ENCODE data around the gene FOXS1.
"Not testable (repeated sequence)": the region's sequence is repeated elsewhere in the genome, so short reads cannot be mapped to it uniquely, and the experiment has no call there.

The FOXS1 gene

GRCh38 chr20:31838646-31839292 is 6.6 kb downstream of the FOXS1 start:
- no peak for DNase-seq

- no peak for DNase-seq
Observed at GRCh38 chr20:31837896-31838397, 7.5 kb downstream of the FOXS1 start.

GRCh38 chr20:31836853-31837608 is 8.4 kb downstream of the FOXS1 start:
- DNase-seq, result no peak

GRCh38 chr20:31835977-31836852 is 9.2 kb downstream of the FOXS1 start:
- DNase-seq, result no peak

GRCh38 chr20:31835554-31835953 is 9.8 kb downstream of the FOXS1 start:
- DNase-seq, result no peak

GRCh38 chr20:31833931-31834521 is 11.4 kb downstream of the FOXS1 start:
- DNase-seq, result no peak

GRCh38 chr20:31833130-31833930 is 12.1 kb downstream of the FOXS1 start:
- DNase-seq, result peak; percentile 22 to 53

- DNase-seq, result no peak
Observed at GRCh38 chr20:31831771-31832306, 13.6 kb downstream of the FOXS1 start.

GRCh38 chr20:31831211-31831610 is 14.2 kb downstream of the FOXS1 start:
- DNase-seq, result no peak

GRCh38 chr20:31830406-31830981 is 14.9 kb downstream of the FOXS1 start:
- no peak for DNase-seq

GRCh38 chr20:31829731-31830130 is 15.7 kb downstream of the FOXS1 start:
- no peak for DNase-seq

- DNase-seq, result not testable (repeated sequence)
Observed at GRCh38 chr20:31828016-31828415, 17.4 kb downstream of the FOXS1 start.

GRCh38 chr20:31827059-31827458 is 18.3 kb downstream of the FOXS1 start:
- DNase-seq, result no peak

- no peak for DNase-seq
Observed at GRCh38 chr20:31826074-31826473, 19.3 kb downstream of the FOXS1 start.

GRCh38 chr20:31824554-31825313 is 20.7 kb downstream of the FOXS1 start:
- DNase-seq, result no peak

GRCh38 chr20:31824125-31824485 is 21.3 kb downstream of the FOXS1 start:
- DNase-seq, result no peak

- no peak for DNase-seq
Observed at GRCh38 chr20:31823360-31824124, 21.9 kb downstream of the FOXS1 start.

- peak; percentile 70 to 76 for DNase-seq
Observed at GRCh38 chr20:31822421-31823330, 22.7 kb downstream of the FOXS1 start.

- no peak for DNase-seq
Observed at GRCh38 chr20:31821427-31821826, 24.0 kb downstream of the FOXS1 start.
